ENCODE measurements around the gene SBDS.
A peak's percentile ranks its signal among the peaks of the same experiment; 100 is the strongest.
"Not testable (repeated sequence)": the region's sequence is repeated elsewhere in the genome, so short reads cannot be mapped to it uniquely, and the experiment has no call there.

Gene SBDS

DNA sequence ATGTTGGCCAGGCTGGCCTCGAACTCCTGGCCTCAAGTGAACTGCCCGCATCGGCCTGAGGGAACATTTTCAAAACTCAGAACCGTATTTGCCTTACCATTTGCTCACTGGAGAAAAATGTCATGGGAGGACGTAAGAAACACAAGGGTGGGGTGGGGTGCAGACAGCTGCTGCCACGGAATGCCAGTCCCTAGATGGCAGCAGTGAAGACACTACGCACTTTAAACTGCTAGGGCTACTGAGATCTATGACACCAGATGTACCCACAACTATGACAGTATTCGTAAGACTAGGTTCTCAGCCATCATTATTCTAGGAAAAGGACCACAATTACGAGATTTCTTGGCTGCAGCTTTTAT, 716 bp downstream of the SBDS start:
- peaks cover 40% of the 10 kb centered on the region for H3K79me2 ChIP-seq (ENCODE audit: insufficient read depth, low read length)
- peak overlapping the region; percentile 85 for H3K9ac ChIP-seq (ENCODE audit: low read length)
- TF ChIP-seq, protein P1, sequence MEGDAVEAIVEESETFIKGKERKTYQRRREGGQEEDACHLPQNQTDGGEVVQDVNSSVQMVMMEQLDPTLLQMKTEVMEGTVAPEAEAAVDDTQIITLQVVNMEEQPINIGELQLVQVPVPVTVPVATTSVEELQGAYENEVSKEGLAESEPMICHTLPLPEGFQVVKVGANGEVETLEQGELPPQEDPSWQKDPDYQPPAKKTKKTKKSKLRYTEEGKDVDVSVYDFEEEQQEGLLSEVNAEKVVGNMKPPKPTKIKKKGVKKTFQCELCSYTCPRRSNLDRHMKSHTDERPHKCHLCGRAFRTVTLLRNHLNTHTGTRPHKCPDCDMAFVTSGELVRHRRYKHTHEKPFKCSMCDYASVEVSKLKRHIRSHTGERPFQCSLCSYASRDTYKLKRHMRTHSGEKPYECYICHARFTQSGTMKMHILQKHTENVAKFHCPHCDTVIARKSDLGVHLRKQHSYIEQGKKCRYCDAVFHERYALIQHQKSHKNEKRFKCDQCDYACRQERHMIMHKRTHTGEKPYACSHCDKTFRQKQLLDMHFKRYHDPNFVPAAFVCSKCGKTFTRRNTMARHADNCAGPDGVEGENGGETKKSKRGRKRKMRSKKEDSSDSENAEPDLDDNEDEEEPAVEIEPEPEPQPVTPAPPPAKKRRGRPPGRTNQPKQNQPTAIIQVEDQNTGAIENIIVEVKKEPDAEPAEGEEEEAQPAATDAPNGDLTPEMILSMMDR (IDR thresholded peaks at IDR 0.05; ENCODE audit: insufficient read depth, low read length, poor library complexity, severe bottlenecking), result peak; percentile 60
- H3K4me3 ChIP-seq (ENCODE audit: insufficient read depth, low read length, poor library complexity, severe bottlenecking), result peak overlapping the region; percentile 78
- H4K20me1 ChIP-seq (ENCODE audit: low read depth, low read length); H3F3A ChIP-seq (ENCODE audit: insufficient read depth); H3K27me3 ChIP-seq (ENCODE audit: low read length); H3K9me3 ChIP-seq (ENCODE audit: insufficient read depth, low read length); H3K9me2 ChIP-seq (replicated peaks; ENCODE audit: insufficient read depth, low read length): not testable (repeated sequence)
- H3K27ac ChIP-seq (ENCODE audit: low read depth, low read length), result peak overlapping the region; percentile 59
- peaks cover 21% of the 10 kb centered on the region for H3K36me3 ChIP-seq (ENCODE audit: low read length)
- H3K4me2 ChIP-seq (ENCODE audit: low read depth, low read length, poor library complexity, severe bottlenecking), result peak overlapping the region; percentile 65
- H2AFZ ChIP-seq (ENCODE audit: low read depth, low read length, severe bottlenecking), result peak overlapping the region; percentile 74

- H3K27me3 ChIP-seq (ENCODE audit: low read length); H4K20me1 ChIP-seq (ENCODE audit: low read depth, low read length); H3K27ac ChIP-seq (ENCODE audit: low read depth, low read length); H3F3A ChIP-seq (ENCODE audit: insufficient read depth); H3K9me3 ChIP-seq (ENCODE audit: insufficient read depth, low read length); H3K9me2 ChIP-seq (replicated peaks; ENCODE audit: insufficient read depth, low read length); H2AFZ ChIP-seq (ENCODE audit: low read depth, low read length, severe bottlenecking): not testable (repeated sequence)
- Histone ChIP-seq H3K9ac (ENCODE audit: low read length) (peak overlapping the region; percentile 85), H3K4me3 (ENCODE audit: insufficient read depth, low read length, poor library complexity, severe bottlenecking) (peak overlapping the region; percentile 78), H3K4me2 (ENCODE audit: low read depth, low read length, poor library complexity, severe bottlenecking) (peak overlapping the region; percentile 65), H3K36me3 (ENCODE audit: low read length) (peaks cover 21% of the 10 kb centered on the region), H3K79me2 (ENCODE audit: insufficient read depth, low read length) (peaks cover 40% of the 10 kb centered on the region)
These were observed 1.3 kb downstream of the SBDS start for GRCh38 chr7:66994051-66994450.

DNA sequence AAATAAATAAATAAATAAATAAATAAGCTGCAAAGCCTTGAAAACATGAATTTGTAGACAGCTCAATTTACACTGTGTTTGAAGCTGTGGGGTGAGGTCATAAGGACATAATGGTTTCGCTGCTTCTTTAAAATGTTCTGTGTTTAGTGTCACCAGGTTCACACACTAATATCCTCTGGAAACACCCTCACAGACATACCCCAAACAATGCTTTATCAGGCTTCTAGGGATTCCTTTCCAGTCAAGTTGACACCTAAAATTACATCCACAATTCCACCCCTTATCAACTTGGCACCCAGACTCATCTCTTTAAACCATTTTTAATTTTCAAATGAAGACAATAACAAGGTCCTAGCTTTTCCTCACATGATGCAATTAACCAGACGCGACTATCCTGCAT, 5.8 kb downstream of the SBDS start:
- H2AFZ ChIP-seq (ENCODE audit: low read depth, low read length, severe bottlenecking); H3F3A ChIP-seq (ENCODE audit: insufficient read depth); H3K4me3 ChIP-seq (ENCODE audit: insufficient read depth, low read length, poor library complexity, severe bottlenecking); H3K9me3 ChIP-seq (ENCODE audit: insufficient read depth, low read length); H3K9me2 ChIP-seq (replicated peaks; ENCODE audit: insufficient read depth, low read length); H3K4me2 ChIP-seq (ENCODE audit: low read depth, low read length, poor library complexity, severe bottlenecking); H3K27ac ChIP-seq (ENCODE audit: low read depth, low read length); H3K9ac ChIP-seq (ENCODE audit: low read length); H4K20me1 ChIP-seq (ENCODE audit: low read depth, low read length); H3K27me3 ChIP-seq (ENCODE audit: low read length): not testable (repeated sequence)
- Histone ChIP-seq H3K36me3 (ENCODE audit: low read length) (peaks cover 21% of the 10 kb centered on the region), H3K79me2 (ENCODE audit: insufficient read depth, low read length) (peaks cover 22% of the 10 kb centered on the region)

DNA sequence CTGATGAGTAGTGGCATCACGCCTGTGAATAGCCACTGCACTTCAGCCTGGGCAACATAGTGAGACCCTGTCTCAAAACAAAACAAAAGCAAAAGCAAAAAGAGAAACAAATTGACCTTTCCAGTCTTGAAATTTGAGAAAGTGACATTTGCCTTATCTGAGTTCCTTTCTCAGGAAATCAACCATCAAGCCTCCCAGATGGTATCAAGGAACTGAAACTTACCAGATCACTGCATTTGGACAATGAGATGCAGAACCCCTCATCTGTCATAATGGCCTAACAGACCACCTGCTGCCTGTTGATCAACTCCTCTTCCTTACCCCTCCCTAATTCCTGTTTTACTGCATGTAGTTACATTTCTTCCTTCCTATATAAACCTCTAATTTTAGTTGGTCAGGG, 15.1 kb downstream of the SBDS start:
- not testable (repeated sequence) for H2AFZ ChIP-seq (ENCODE audit: low read depth, low read length, severe bottlenecking); H3K36me3 ChIP-seq (ENCODE audit: low read length); H3K4me2 ChIP-seq (ENCODE audit: low read depth, low read length, poor library complexity, severe bottlenecking); H3K27me3 ChIP-seq (ENCODE audit: low read length); H3K27ac ChIP-seq (ENCODE audit: low read depth, low read length); H3K4me3 ChIP-seq (ENCODE audit: insufficient read depth, low read length, poor library complexity, severe bottlenecking); H4K20me1 ChIP-seq (ENCODE audit: low read depth, low read length); H3F3A ChIP-seq (ENCODE audit: insufficient read depth); H3K9me2 ChIP-seq (replicated peaks; ENCODE audit: insufficient read depth, low read length); H3K79me2 ChIP-seq (ENCODE audit: insufficient read depth, low read length); H3K9ac ChIP-seq (ENCODE audit: low read length)
- H3K9me3 ChIP-seq (ENCODE audit: insufficient read depth, low read length), result peaks cover 13% of the 10 kb centered on the region; the same call in 1 of the 2 replicates

- not testable (repeated sequence) for H3F3A ChIP-seq (ENCODE audit: insufficient read depth); H3K27ac ChIP-seq (ENCODE audit: low read depth, low read length); H3K9me2 ChIP-seq (replicated peaks; ENCODE audit: insufficient read depth, low read length); H3K79me2 ChIP-seq (ENCODE audit: insufficient read depth, low read length); H3K4me2 ChIP-seq (ENCODE audit: low read depth, low read length, poor library complexity, severe bottlenecking); H3K36me3 ChIP-seq (ENCODE audit: low read length); H3K27me3 ChIP-seq (ENCODE audit: low read length); H3K4me3 ChIP-seq (ENCODE audit: insufficient read depth, low read length, poor library complexity, severe bottlenecking); H4K20me1 ChIP-seq (ENCODE audit: low read depth, low read length); H3K9ac ChIP-seq (ENCODE audit: low read length); H2AFZ ChIP-seq (ENCODE audit: low read depth, low read length, severe bottlenecking)
- peaks cover 13% of the 10 kb centered on the region; the same call in 1 of the 2 replicates for H3K9me3 ChIP-seq (ENCODE audit: insufficient read depth, low read length)
These were observed 16.4 kb downstream of the SBDS start for GRCh38 chr7:66979013-66979412.

GRCh38 chr7:66978312-66978711, 17.1 kb downstream of the SBDS start:
- not testable (repeated sequence) for H3K36me3 ChIP-seq (ENCODE audit: low read length); H3K27ac ChIP-seq (ENCODE audit: low read depth, low read length); H3K79me2 ChIP-seq (ENCODE audit: insufficient read depth, low read length); H3K4me2 ChIP-seq (ENCODE audit: low read depth, low read length, poor library complexity, severe bottlenecking); H3K9me2 ChIP-seq (replicated peaks; ENCODE audit: insufficient read depth, low read length); H3K4me3 ChIP-seq (ENCODE audit: insufficient read depth, low read length, poor library complexity, severe bottlenecking); H2AFZ ChIP-seq (ENCODE audit: low read depth, low read length, severe bottlenecking); H3K27me3 ChIP-seq (ENCODE audit: low read length); H3K9ac ChIP-seq (ENCODE audit: low read length); H4K20me1 ChIP-seq (ENCODE audit: low read depth, low read length); H3F3A ChIP-seq (ENCODE audit: insufficient read depth)
- peaks cover 13% of the 10 kb centered on the region; the same call in 1 of the 2 replicates for H3K9me3 ChIP-seq (ENCODE audit: insufficient read depth, low read length)
